H1 (cell line): ENCODE results near the gene CLP1. TPM values are rescaled to one million over a fixed set of nuclear protein-coding genes. Genes with fewer than 3 reads are reported as not detected.

Experiments
- CTCF ChIA-PET: fragments of 300-600 bp; sonication (Branson Sonifier 250); formaldehyde crosslinking; loops from one replicate; lab custom pipeline; 2021; ENCODE audit not compliant: partially characterized antibody; lab: Charles Lee
- POLR2A ChIA-PET: fragments of 300-600 bp; sonication (Branson Sonifier 250); formaldehyde crosslinking; loops from one replicate; lab custom pipeline; 2021; ENCODE audit warnings: inconsistent platforms; ENCODE audit not compliant: partially characterized antibody; lab: Charles Lee
- DNase-seq, 2 experiments: peaks; one replicate each; pipeline versions ENCODE4 v3.0.0 to v3.0.0-alpha.2; 2010 to 2022; ENCODE audit warnings: low spot score in 2 of 2, low read depth in 1 of 2, mixed read lengths in 1 of 2
- FAIRE-seq: peaks from 2 replicates; lab custom pipeline; 2011; peaks lifted over from hg19 to GRCh38; lab: Jason Lieb, UNC
- H2AFZ ChIP-seq: 2 replicates; pipeline ENCODE4 v1.8.1; 2012; ENCODE audit warnings: low read length, inconsistent platforms
- H2AK5ac ChIP-seq: 2 replicates; pipeline ENCODE4 v1.6.1; 2013; ENCODE audit warnings: low read depth, low read length
- H2BK120ac ChIP-seq: replicated peaks from 2 replicates; pipeline ENCODE3; 2013; ENCODE audit warnings: low read depth, low read length, inconsistent platforms
- H2BK12ac ChIP-seq: 2 replicates; pipeline ENCODE4 v1.6.1; 2013; ENCODE audit warnings: low read depth, low read length
- H2BK15ac ChIP-seq: 2 replicates; pipeline ENCODE4 v1.6.1; 2013; ENCODE audit warnings: low read length
- H2BK20ac ChIP-seq: 2 replicates; pipeline ENCODE4 v1.6.1; 2013; ENCODE audit warnings: low read length
- H2BK5ac ChIP-seq: 2 replicates; pipeline ENCODE4 v1.6.1; 2013; ENCODE audit warnings: low read depth, low read length
- H3K14ac ChIP-seq: 2 replicates; pipeline ENCODE4 v1.6.1; 2013; ENCODE audit warnings: inconsistent platforms; ENCODE audit not compliant: insufficient read length
- H3K18ac ChIP-seq: 2 replicates; pipeline ENCODE4 v1.6.1; 2013; ENCODE audit warnings: low read length; ENCODE audit errors: extremely low read depth
- H3K23ac ChIP-seq: 2 replicates; pipeline ENCODE4 v1.6.1; 2013; ENCODE audit warnings: inconsistent platforms; ENCODE audit not compliant: insufficient read length
- H3K23me2 ChIP-seq: 2 replicates; pipeline ENCODE4 v1.6.1; 2013; ENCODE audit warnings: low read depth, low read length
- H3K27ac ChIP-seq: 2 replicates; pipeline ENCODE4 v1.6.1; 2011; ENCODE audit warnings: low read depth, low read length, inconsistent platforms
- H3K27me3 ChIP-seq, 4 experiments: replicated peaks in 1 of 4; 1 replicate in 1 of 4; 2 replicates in 3 of 4; pipeline versions ENCODE4 v1.6.1 to v1.8.1; 2011 to 2013; ENCODE audit warnings: low read length in 3 of 4, mild to moderate bottlenecking in 3 of 4, inconsistent platforms in 2 of 4, mixed read lengths in 2 of 4, moderate library complexity in 1 of 4; ENCODE audit not compliant: control insufficient read depth in 3 of 4, insufficient read depth in 3 of 4; ENCODE audit errors: extremely low read depth in 1 of 4
- H3K36me3 ChIP-seq, 4 experiments: 2 replicates each; pipeline versions ENCODE4 v1.6.1 to v1.8.1; 2011 to 2013; ENCODE audit warnings: mild to moderate bottlenecking in 4 of 4, low read length in 3 of 4, moderate library complexity in 2 of 4, control low read depth in 1 of 4, inconsistent platforms in 1 of 4; ENCODE audit not compliant: insufficient read depth in 4 of 4, control insufficient read depth in 2 of 4
- H3K4ac ChIP-seq: replicated peaks from 2 replicates; pipeline ENCODE3; 2013; ENCODE audit warnings: low read length, low read depth, mixed read lengths, inconsistent platforms; ENCODE audit not compliant: insufficient read length
- H3K4me1 ChIP-seq, 4 experiments: replicated peaks in 1 of 4; 1 replicate in 1 of 4; 2 replicates in 3 of 4; pipeline versions ENCODE4 v1.6.1 to v1.8.1; 2011 to 2013; ENCODE audit warnings: low read length in 3 of 4, inconsistent platforms in 2 of 4, mixed read lengths in 1 of 4; ENCODE audit not compliant: insufficient read depth in 4 of 4, control insufficient read depth in 3 of 4
- H3K4me2 ChIP-seq, 2 experiments: 2 replicates each; pipeline versions ENCODE4 v1.6.1 to v1.8.1; 2011 to 2013; ENCODE audit warnings: low read depth in 2 of 2, low read length in 2 of 2, control low read depth in 1 of 2, inconsistent platforms in 1 of 2, mild to moderate bottlenecking in 1 of 2; ENCODE audit not compliant: insufficient read depth in 1 of 2
- H3K4me3 ChIP-seq, 4 experiments: fragments of 200-600, 300-600 bp in 1 of 4; sonication (generic), shearing (Covaris generic), sonication (Bioruptor Twin) in 1 of 4; 2 replicates each; pipeline versions ENCODE4 v1.5.1 to v1.8.1; 2011 to 2016; ENCODE audit warnings: low read length in 4 of 4, low read depth in 3 of 4, control low read depth in 2 of 4, inconsistent platforms in 2 of 4, mild to moderate bottlenecking in 2 of 4, mixed read lengths in 1 of 4, moderate library complexity in 1 of 4; ENCODE audit not compliant: insufficient read depth in 2 of 4; ENCODE audit errors: extremely low read depth in 1 of 4
- H3K56ac ChIP-seq: replicated peaks from 2 replicates; pipeline ENCODE3; 2013; ENCODE audit warnings: low read depth, mild to moderate bottlenecking, mixed read lengths, low read length, inconsistent platforms; ENCODE audit not compliant: insufficient read length
- H3K79me1 ChIP-seq: 2 replicates; pipeline ENCODE4 v1.6.1; 2013; ENCODE audit warnings: low read depth, low read length, control low read depth
- H3K79me2 ChIP-seq, 2 experiments: 2 replicates each; pipeline versions ENCODE4 v1.6.1 to v1.8.1; 2012 to 2013; ENCODE audit warnings: low read length in 2 of 2, mild to moderate bottlenecking in 2 of 2, inconsistent platforms in 1 of 2; ENCODE audit not compliant: insufficient read depth in 2 of 2, control insufficient read depth in 1 of 2
- H3K9ac ChIP-seq, 4 experiments: replicated peaks in 1 of 4; 1 replicate in 1 of 4; 2 replicates in 3 of 4; pipeline versions ENCODE4 v1.6.1 to v1.8.1; 2011 to 2013; ENCODE audit warnings: low read depth in 3 of 4, low read length in 3 of 4, control low read depth in 2 of 4, mild to moderate bottlenecking in 2 of 4, moderate library complexity in 2 of 4, inconsistent platforms in 1 of 4; ENCODE audit errors: extremely low read depth in 1 of 4
- H3K9me3 ChIP-seq, 2 experiments: 2 replicates each; pipeline versions ENCODE4 v1.6.1 to v1.8.1; 2012 to 2013; ENCODE audit warnings: mild to moderate bottlenecking in 2 of 2, moderate library complexity in 2 of 2, control low read depth in 1 of 2, inconsistent platforms in 1 of 2, low read depth in 1 of 2, low read length in 1 of 2, mixed read lengths in 1 of 2; ENCODE audit not compliant: insufficient read depth in 2 of 2
- H4K20me1 ChIP-seq, 2 experiments: replicated peaks in 1 of 2; 2 replicates each; pipeline versions ENCODE3 to v1.8.1; 2011 to 2013; ENCODE audit warnings: inconsistent platforms in 2 of 2, low read length in 2 of 2, mild to moderate bottlenecking in 1 of 2; ENCODE audit not compliant: insufficient read depth in 2 of 2, control insufficient read depth in 1 of 2
- H4K5ac ChIP-seq: 2 replicates; pipeline ENCODE4 v1.6.1; 2013; ENCODE audit warnings: low read length, low read depth, mixed read lengths, inconsistent platforms; ENCODE audit not compliant: insufficient read length
- H4K8ac ChIP-seq: 2 replicates; pipeline ENCODE4 v1.8.0; 2013; ENCODE audit warnings: mild to moderate bottlenecking, moderate library complexity, low read length, inconsistent platforms; ENCODE audit not compliant: insufficient read depth; ENCODE audit errors: extremely low read depth
- H4K91ac ChIP-seq: replicated peaks from 2 replicates; pipeline ENCODE3; 2013; ENCODE audit warnings: low read length, mixed read lengths, inconsistent platforms; ENCODE audit not compliant: insufficient read length
- BACH1 ChIP-seq: IDR thresholded peaks from 2 replicates; pipeline ENCODE4 v1.6.1; 2012; ENCODE audit warnings: low read length, improper control_type of control experiment
- BRCA1 ChIP-seq: IDR thresholded peaks from 2 replicates; pipeline ENCODE4 v1.6.1; 2012; ENCODE audit warnings: low read depth, low read length, improper control_type of control experiment
- CHD1 ChIP-seq: IDR thresholded peaks from 2 replicates; pipeline ENCODE4 v1.6.1; 2012; ENCODE audit warnings: low read depth, low read length, improper control_type of control experiment
- GABPA ChIP-seq: IDR thresholded peaks from 2 replicates; pipeline ENCODE4 v1.6.1; 2011; ENCODE audit warnings: mild to moderate bottlenecking, low read length, moderate library complexity, borderline replicate concordance; ENCODE audit not compliant: insufficient read depth
- GTF2F1 ChIP-seq: IDR thresholded peaks from 2 replicates; pipeline ENCODE4 v1.6.1; 2012; ENCODE audit warnings: low read depth, low read length, improper control_type of control experiment, borderline replicate concordance
- HDAC2 ChIP-seq, 2 experiments: fragments of 300-600 bp in 1 of 2; sonication (generic) in 1 of 2; IDR thresholded peaks; 2 replicates each; pipeline ENCODE4 v1.6.1; 2011 to 2012; ENCODE audit warnings: low read depth in 2 of 2, low read length in 2 of 2, mild to moderate bottlenecking in 2 of 2, moderate library complexity in 2 of 2, borderline replicate concordance in 1 of 2, inconsistent platforms in 1 of 2
- KDM4A ChIP-seq: IDR thresholded peaks from one replicate; pipeline ENCODE4 v1.7.1; 2012; ENCODE audit warnings: low read depth, mild to moderate bottlenecking, moderate library complexity, low read length, inconsistent platforms; ENCODE audit not compliant: severe bottlenecking
- KDM5A ChIP-seq: fragments of 200-600 bp; IDR thresholded peaks from 2 replicates; pipeline ENCODE4 v1.7.1; 2012; ENCODE audit warnings: mild to moderate bottlenecking, low read length, inconsistent platforms, mixed read lengths
- NANOG ChIP-seq: IDR thresholded peaks from 2 replicates; pipeline ENCODE4 v1.6.1; 2011; ENCODE audit warnings: low read length, low read depth, mild to moderate bottlenecking, inconsistent platforms; ENCODE audit not compliant: insufficient read depth, poor library complexity, severe bottlenecking
- RBBP5 ChIP-seq: IDR thresholded peaks from 2 replicates; pipeline ENCODE4 v1.7.1; 2012; ENCODE audit warnings: low read depth, mild to moderate bottlenecking, inconsistent platforms, low read length, moderate library complexity, borderline replicate concordance
- RXRA ChIP-seq: IDR thresholded peaks from 2 replicates; pipeline ENCODE4 v1.6.1; 2011; ENCODE audit warnings: low read depth, mild to moderate bottlenecking, low read length, moderate library complexity; ENCODE audit not compliant: insufficient read depth
- TCF12 ChIP-seq: IDR thresholded peaks from 2 replicates; pipeline ENCODE4 v1.6.1; 2011; ENCODE audit warnings: low read depth, mild to moderate bottlenecking, low read length
- TEAD4 ChIP-seq: IDR thresholded peaks from 2 replicates; pipeline ENCODE4 v1.6.1; 2012; ENCODE audit warnings: low read depth, low read length, inconsistent platforms, mixed read lengths
- WGBS, 2 experiments: shearing (Covaris generic) in 1 of 2; methylation state at CpG; one replicate each; pipeline versions ENCODE4 v1.1.6 to v1.1.7; 2013 to 2015; ENCODE audit warnings: low lambda C conversion rate in 2 of 2, mixed read lengths in 2 of 2, inconsistent platforms in 1 of 2, low coverage in 1 of 2, missing lambda C conversion rate in 1 of 2; ENCODE audit not compliant: insufficient replicate concordance in 2 of 2, insufficient coverage in 1 of 2, insufficient read length in 1 of 2; ENCODE audit errors: extremely low coverage in 1 of 2, missing lambda C conversion rate in 1 of 2; 5-methylcytosine and 5-hydroxymethylcytosine counted together
- polyA plus RNA-seq, 7 experiments: library from polyadenylated mRNA; depleted of rRNA in 3 of 7; stranded (reverse) in 5 of 7; unstranded in 2 of 7; fragments of >200 nt in 5 of 7; fragments of 200-250 nt in 2 of 7; gene quantifications; 1 replicate in 5 of 7; 2 replicates in 1 of 7; 4 replicates in 1 of 7; pipeline versions ENCODE4 v1.2.1 to v1.2.3, GENCODE V29; 2011 to 2013; ENCODE audit warnings: missing spikeins in 2 of 7, mixed read lengths in 2 of 7
- total RNA-seq: library from RNA; stranded (reverse); fragmentation: NEBNext Ultra II Directional; extraction: Animal tissue kit (Norgen Biotek cat#: 25700); gene quantifications from 2 replicates; pipeline ENCODE4 v1.2.1, GENCODE V29; 2021
- TF ChIP-seq, protein P1 (sequence below): IDR thresholded peaks from 2 replicates; pipeline ENCODE4 v1.6.1; 2012; ENCODE audit warnings: inconsistent platforms

Gene CLP1
- total and polyA plus RNA-seq, 2 of the 8 experiments (the other 6 are each of a cell fraction or from before 2014, with no cell fraction given) = 29.4 to 29.9 TPM

DNA sequence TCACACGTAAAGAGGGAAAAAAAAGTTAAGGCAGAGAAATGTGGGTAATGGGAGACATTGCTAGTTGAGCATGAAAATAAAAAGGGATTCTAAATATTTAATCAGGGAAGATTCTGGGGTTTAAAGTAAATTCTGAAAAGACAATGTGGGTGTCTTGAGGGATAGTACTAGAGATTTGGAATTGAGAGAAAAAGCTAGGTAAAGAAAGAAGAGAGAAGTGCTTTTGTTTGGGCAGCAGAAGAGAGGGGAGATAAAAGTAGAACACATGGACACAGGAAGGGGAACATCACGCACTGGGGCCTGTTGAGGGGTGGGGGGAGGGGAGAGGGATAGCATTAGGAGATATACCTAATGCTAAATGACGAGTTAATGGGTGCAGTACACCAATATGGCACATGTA is 4.4 kb upstream of the CLP1 start:
- H2BK20ac ChIP-seq = no peak overlapping the region
- no peaks in the 10 kb centered on the region for H3K79me1 ChIP-seq
- no peaks in the 10 kb centered on the region for H3K9me3 ChIP-seq
- no peak overlapping the region for H3K4me3 ChIP-seq
- H4K91ac ChIP-seq = no peak overlapping the region
- H4K20me1 ChIP-seq = peaks cover 0 to 2% of the 10 kb centered on the region in 2 experiments
- no peak overlapping the region for H3K4me2 ChIP-seq
- CTCF ChIA-PET = interaction anchor here (0.6 to 2.8 kb wide), 3 partner anchors 9 to 1533 kb away, joined by 3 to 15 read pairs (median 8); partner anchors contain the start of gene UBE2L6
- no peak overlapping the region for H3K4ac ChIP-seq
- no peak overlapping the region for H3K18ac ChIP-seq
- H2BK12ac ChIP-seq = no peak overlapping the region
- H4K5ac ChIP-seq = no peak overlapping the region
- H3K36me3 ChIP-seq = no peaks in the 10 kb centered on the region
- no peak for FAIRE-seq
- no peak overlapping the region for H2BK5ac ChIP-seq
- peaks cover 0 to 5% of the 10 kb centered on the region in 2 experiments; a peak in 2 of 4 replicates for H3K79me2 ChIP-seq
- no peak overlapping the region for H3K27ac ChIP-seq
- H3K23me2 ChIP-seq = peaks cover 23% of the 10 kb centered on the region
- H3K4me1 ChIP-seq = peaks cover 7 to 19% (median 16%) of the 10 kb centered on the region in 4 experiments
- no peak for DNase-seq
- no peak overlapping the region for H2BK15ac ChIP-seq
- POLR2A ChIA-PET = interaction anchor here (0.6 to 29.6 kb wide), 10 partner anchors 9 to 311 kb away, joined by 3 to 1546 read pairs (median 6); partner anchors contain the start of genes RTN4RL2, SERPING1, UBE2L6 and YPEL4
- no peak overlapping the region for H4K8ac ChIP-seq
- H2AK5ac ChIP-seq = no peak overlapping the region
- no peak overlapping the region for H3K14ac ChIP-seq
- no peak overlapping the region for H3K9ac ChIP-seq
- H3K56ac ChIP-seq = no peak overlapping the region
- no peak overlapping the region for H3K23ac ChIP-seq
- no peak overlapping the region for H2BK120ac ChIP-seq
- WGBS, 2 experiments = 41% methylated on average over 3 of the region's 3 CpGs; no CpG with 5 or more reads in 1 of the 2 experiments
- peaks cover 0 to 4% (median 1%) of the 10 kb centered on the region in 4 experiments; a peak in 5 of 7 replicates for H3K27me3 ChIP-seq
- H2AFZ ChIP-seq = no peak overlapping the region
- TF ChIP-seq, protein P1, sequence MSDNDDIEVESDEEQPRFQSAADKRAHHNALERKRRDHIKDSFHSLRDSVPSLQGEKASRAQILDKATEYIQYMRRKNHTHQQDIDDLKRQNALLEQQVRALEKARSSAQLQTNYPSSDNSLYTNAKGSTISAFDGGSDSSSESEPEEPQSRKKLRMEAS = no peak
- TF ChIP-seq GTF2F1 = no peak
- TF ChIP-seq BRCA1 = no peak
- no peak for TF ChIP-seq GABPA
- no peak for TF ChIP-seq RXRA
- no peak for TF ChIP-seq NANOG
- TF ChIP-seq CHD1 = no peak
- no peak for TF ChIP-seq RBBP5
- no peak for TF ChIP-seq BACH1
- no peak for TF ChIP-seq TEAD4
- no peak for TF ChIP-seq KDM4A
- no peak for TF ChIP-seq HDAC2 (IDR thresholded peaks at IDR 0.05; ENCODE audit: borderline replicate concordance in 1 of 2, low read depth in 2 of 2, low read length in 2 of 2)
- TF ChIP-seq TCF12 = no peak
- TF ChIP-seq KDM5A = no peak
